Omental fat pad (tissue), 4 donors: ENCODE results near the gene MYO1C. TPM values are rescaled to one million over a fixed set of nuclear protein-coding genes. Genes with fewer than 3 reads are reported as not detected.

Experiments used
- ATAC-seq: fragments of 150-250 bp; one replicate; pipeline ENCODE4 v1.9.1; 2016; ENCODE audit warnings: mild to moderate bottlenecking, moderate library complexity; ENCODE audit not compliant: low FRiP score
- DNase-seq: peaks from one replicate; pipeline ENCODE4 v3.0.0-alpha.2; 2019; ENCODE audit warnings: low spot score
- CTCF ChIP-seq, 3 donors: fragments of 450-650 bp; IDR thresholded peaks; one replicate each; pipeline ENCODE4 v1.5.1; 2016 to 2017; ENCODE audit warnings: antibody characterized with exemption in 3 of 3, mild to moderate bottlenecking in 3 of 3, moderate library complexity in 2 of 3
- total RNA-seq, 4 donors: library from RNA; depleted of rRNA; stranded (reverse); fragments of >200 nt; gene quantifications; one replicate each; pipeline ENCODE4 v1.1.0, GENCODE V29; 2016

The MYO1C gene
- total RNA-seq, 4 donors from 2014 or later, result 194 to 367 (median 207) TPM

GRCh38 chr17:1470755-1471462 is 21.6 kb downstream of the MYO1C start:
- ATAC-seq, result no peak
- TF ChIP-seq CTCF (IDR thresholded peaks at IDR 0.05), result no peak

DNA sequence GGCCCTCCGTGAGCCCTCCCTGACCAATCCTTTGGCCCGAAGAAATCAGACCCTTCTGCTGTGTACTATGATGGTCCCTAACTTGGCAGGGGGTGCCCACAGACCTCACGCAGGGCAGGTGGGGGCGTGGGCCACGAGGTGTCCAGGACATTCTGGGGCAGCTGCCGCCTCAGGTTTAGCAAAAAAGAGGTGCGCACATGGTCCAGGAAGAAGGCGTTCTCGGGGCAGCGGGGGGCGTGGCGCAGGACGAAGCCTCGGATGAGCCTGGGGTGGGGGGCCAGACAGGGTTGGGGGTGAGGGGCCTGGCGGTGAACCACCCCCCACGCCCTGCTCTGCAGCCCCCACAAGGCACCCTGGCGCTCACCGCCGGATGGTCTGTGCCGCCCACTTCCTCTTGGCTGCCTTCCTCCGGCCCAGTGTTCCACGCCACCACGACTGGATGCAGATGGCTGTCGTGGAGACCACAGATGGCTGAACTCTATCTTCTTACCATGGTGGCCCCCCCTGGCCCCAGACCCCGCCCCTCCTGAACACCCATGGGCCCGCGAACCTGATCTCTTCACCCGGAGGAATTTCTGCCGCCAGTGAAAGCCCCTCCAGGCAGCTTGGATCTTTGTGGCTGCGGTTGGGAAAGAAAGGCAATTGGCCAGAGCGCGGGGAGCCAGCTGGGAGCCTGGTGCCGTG is 22.3 kb downstream of the MYO1C start:
- no peak for TF ChIP-seq CTCF (IDR thresholded peaks at IDR 0.05)
- ATAC-seq, result no peak

More at GRCh38 chr17:1470755-1471462, 21.6 kb downstream of the MYO1C start:
- no peak for DNase-seq

DNA sequence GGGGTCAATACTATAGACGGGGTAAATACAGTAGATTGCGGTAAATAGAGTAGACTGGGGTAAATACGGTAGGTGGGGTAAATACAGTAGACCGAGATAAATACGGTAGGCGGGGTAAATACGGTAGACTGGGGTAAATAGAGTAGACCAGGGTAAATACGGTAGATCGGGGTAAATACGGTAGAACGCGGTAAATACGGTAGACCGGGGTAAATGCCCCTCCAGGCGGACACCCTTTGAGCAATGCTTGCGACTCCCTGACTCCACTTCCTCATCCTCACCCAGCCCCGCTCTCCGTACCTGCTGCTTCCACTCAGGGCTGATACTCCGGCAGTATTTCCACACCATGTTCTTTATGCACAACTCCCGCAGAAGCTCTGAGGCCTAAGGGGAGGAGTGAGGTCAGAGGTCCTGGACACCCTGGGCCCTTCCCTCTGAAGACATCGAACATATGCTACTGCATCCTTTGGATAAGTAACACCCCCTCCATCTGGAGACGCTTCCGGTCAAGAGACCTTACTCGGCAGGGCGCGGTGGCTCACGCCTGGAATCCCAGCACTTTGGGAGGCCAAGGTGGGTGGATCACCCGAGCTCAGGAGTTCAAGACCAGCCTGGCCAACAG is 23.1 kb downstream of the MYO1C start:
- no peak for ATAC-seq
- TF ChIP-seq CTCF (IDR thresholded peaks at IDR 0.05), result no peak
- DNase-seq, result no peak

More for the DNA sequence above, 22.3 kb downstream of the MYO1C start:
- DNase-seq, result no peak

- ATAC-seq (no peak), DNase-seq (no peak)
- TF ChIP-seq CTCF (IDR thresholded peaks at IDR 0.05), result no peak
These were observed 24.5 kb downstream of the MYO1C start for GRCh38 chr17:1467898-1468492.

DNA sequence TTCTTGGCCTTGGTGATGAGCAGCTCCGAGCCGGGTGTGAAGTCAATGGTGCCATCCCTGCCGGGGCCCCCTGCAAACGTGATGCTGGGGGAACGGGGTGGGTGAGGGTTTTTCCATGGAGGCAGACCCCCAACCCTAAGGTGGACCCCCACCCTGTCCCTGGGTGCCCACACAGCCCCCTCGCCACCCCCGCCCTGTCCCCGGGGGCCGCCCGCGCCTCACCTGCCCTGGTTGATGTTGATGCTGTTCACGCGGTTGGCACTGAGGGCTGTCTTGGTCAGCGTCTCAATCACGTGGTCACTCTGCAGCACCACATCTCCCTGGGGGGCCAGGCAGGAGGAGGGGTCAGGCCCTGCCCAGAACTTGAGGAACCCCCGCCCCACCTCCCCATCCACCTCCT is 25.2 kb downstream of the MYO1C start:
- no peak for DNase-seq
- TF ChIP-seq CTCF (IDR thresholded peaks at IDR 0.05), result no peak
- ATAC-seq, result no peak

GRCh38 chr17:1464186-1464585 is 28.3 kb downstream of the MYO1C start:
- no peak for DNase-seq
- ATAC-seq, result no peak
- no peak for TF ChIP-seq CTCF (IDR thresholded peaks at IDR 0.05)
